Activated CD4-positive, CD25-positive, alpha-beta regulatory T cell treated with anti-CD3 and anti-CD28 coated beads, Interleukin-2, amount 50 U/mL, for 72 hours (primary cell): ENCODE results near the gene SACM1L.
"Not testable (repeated sequence)": the region's sequence is repeated elsewhere in the genome, so short reads cannot be mapped to it uniquely, and the experiment has no call there.

Experiments used
- DNase-seq: peaks from one replicate; pipeline ENCODE4 v3.0.0; 2021

Gene SACM1L

DNA sequence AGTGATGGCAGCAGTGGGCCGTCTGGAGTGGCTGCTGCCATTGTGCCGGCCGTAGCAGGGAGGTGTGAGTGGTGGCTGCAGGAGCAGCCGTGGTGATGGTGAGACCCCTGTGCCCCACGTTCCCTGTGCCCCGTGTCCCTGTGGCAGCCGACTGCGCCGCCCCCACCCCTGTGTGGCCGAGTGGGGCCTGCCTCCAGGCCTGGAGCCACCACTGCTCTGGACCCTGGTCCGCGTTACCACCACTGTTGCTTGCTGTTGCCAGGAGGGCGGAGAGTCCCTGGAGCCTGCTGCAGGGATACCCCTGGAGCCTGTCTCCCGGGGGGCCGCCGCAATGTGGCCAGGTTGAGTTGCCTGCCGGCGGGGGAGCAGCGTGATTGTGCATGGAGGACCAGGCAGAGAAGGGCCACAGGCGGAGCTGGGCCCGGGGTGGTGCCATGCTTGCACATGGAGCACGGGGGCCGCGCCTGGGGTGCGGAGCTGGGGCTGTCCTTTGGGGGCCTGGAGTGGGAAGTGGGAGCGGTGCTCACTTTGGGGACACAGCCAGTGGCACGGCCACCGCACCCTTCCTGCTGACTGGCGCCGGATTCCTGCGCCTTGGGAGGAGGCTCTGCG lies 57.1 kb downstream of the SACM1L start:
- DNase-seq = no peak

GRCh38 chr3:45746777-45747622 lies 57.8 kb downstream of the SACM1L start:
- no peak for DNase-seq

DNA sequence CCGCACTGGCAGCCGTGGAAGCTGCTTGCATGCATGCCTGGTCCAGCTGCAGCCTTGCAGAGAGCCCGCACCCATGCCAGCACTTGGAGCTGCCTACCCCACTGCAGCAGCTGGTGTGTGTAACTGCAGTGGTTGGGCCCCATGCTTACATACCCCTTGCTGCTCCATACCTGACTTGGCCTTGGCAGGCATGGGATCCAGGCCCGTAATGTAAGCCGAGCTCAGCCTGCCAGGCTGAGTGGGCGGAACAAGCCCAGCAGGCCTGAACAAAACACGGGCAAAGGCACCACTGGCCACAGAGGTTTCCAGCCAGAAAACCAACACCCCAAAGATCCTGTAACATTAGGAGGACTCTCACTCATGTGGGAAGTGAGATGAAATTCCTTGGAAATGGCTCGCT lies 58.9 kb downstream of the SACM1L start:
- DNase-seq = no peak

GRCh38 chr3:45749036-45749600 lies 59.9 kb downstream of the SACM1L start:
- DNase-seq = not testable (repeated sequence)

- DNase-seq = no peak
Observed at GRCh38 chr3:45749880-45750279, 60.7 kb downstream of the SACM1L start.

DNA sequence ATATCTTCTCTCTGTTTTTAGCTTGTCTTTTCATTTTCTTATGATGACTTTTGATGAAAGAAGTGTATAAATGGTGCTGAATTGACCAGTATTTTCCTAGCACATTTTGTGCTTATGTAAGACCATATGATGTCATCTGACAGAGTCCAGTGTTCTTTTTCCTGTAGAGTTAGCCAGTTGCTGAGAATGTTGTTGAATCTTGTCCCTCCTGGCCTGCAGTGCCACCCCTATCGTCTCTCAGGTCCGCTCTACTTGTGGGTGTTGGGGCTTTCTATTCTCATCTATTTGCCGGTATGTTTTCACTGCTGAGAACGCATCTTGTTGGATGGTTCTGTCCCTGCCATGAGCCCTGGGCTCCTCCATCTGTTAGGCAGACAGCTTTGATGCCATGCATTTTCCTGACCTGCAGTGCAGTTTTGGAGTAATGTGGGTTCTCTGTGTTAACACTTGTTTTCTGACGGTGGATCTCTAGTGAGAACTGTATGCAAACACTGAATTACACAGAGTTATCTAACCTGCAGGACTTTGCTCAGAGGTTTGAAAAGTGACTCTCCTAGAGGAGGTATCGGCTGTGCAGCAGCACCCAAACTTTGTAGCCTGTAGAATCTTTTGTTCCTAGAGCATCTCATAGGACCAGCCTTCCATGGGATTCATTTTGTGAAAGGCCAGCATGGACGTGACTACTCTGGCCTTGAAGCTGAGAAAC lies 62.5 kb downstream of the SACM1L start:
- DNase-seq = no peak

DNA sequence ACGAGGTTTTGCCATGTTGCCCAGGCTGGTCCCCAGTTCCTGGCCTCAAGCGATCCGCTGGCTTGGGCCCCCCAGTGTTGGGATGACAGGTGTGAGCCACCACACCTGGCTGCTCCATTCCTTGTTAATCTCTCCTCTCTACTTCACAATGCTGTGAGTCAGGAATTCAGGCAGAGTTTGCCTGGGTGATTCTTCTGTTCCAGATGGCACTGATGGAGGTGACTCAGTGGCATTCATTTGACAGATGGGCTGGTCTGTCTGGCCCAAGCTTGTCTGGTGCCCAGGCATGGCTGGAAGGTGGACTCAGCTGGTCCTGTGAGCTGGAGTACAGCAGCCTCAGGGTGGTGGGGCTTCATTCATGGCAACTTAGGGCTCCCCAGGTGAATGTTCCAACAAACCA lies 63.9 kb downstream of the SACM1L start:
- no peak for DNase-seq

GRCh38 chr3:45754461-45754860 lies 65.3 kb downstream of the SACM1L start:
- DNase-seq = no peak

GRCh38 chr3:45756055-45756454 lies 66.9 kb downstream of the SACM1L start:
- DNase-seq = no peak

- DNase-seq = not testable (repeated sequence)
Observed at GRCh38 chr3:45757141-45757540, 67.9 kb downstream of the SACM1L start.

DNA sequence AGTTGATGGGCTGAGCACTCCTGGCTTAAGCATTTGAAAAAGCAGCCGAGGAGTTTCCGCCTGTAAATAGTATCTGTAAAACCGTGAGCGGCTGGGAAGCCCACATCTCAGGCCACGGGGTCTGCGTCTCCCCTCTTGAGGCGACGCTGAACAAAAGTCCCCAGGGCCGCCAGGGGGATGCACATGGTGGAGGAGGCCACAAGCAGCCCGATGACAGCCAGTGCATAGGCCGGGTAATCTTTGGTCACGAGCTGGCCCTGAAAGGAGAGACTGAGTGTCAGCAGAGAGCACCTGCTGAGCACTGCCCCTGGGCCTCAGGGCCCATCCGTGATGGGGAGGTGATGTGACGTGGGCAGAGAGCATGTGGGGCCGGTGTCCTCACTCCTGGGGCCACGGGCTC lies 69.7 kb downstream of the SACM1L start:
- no peak for DNase-seq

- DNase-seq = no peak
Observed at GRCh38 chr3:45759851-45760250, 70.7 kb downstream of the SACM1L start.

GRCh38 chr3:45760878-45761711 lies 71.9 kb downstream of the SACM1L start:
- DNase-seq = no peak

GRCh38 chr3:45761831-45762230 lies 72.6 kb downstream of the SACM1L start:
- DNase-seq = no peak

DNA sequence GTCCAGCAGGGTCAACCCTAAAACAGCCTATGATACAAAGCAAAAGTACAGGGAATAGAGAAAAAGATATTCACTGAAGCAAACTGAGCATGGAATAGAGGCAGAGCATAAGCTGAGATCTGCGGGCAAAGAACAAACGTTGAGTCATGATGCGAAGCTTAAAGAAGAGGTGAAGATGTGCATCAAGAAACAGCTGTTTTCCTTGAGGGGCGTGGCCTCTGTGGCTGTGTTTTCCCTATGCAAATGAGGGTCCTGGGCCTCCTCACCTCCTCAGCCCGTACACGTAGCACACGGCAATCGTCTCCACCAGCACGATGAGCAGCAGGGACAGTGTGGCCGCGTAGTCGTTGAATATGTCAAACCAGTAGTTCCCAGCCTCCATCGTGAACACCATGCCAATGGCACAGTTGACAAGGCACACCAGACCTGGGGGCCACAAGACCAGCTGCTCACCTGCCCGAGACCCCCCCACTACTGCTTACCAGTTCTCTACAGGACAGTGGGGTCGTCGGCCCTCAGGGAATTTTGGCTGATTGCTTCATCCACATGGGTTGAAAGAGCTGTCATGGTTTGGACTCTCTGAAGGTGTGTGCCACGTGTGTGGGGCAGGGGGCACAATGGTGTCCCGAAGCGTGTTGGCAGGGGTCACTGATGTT lies 73.6 kb downstream of the SACM1L start:
- no peak for DNase-seq

- no peak for DNase-seq
Observed at GRCh38 chr3:45763303-45763675, 74.1 kb downstream of the SACM1L start.

DNA sequence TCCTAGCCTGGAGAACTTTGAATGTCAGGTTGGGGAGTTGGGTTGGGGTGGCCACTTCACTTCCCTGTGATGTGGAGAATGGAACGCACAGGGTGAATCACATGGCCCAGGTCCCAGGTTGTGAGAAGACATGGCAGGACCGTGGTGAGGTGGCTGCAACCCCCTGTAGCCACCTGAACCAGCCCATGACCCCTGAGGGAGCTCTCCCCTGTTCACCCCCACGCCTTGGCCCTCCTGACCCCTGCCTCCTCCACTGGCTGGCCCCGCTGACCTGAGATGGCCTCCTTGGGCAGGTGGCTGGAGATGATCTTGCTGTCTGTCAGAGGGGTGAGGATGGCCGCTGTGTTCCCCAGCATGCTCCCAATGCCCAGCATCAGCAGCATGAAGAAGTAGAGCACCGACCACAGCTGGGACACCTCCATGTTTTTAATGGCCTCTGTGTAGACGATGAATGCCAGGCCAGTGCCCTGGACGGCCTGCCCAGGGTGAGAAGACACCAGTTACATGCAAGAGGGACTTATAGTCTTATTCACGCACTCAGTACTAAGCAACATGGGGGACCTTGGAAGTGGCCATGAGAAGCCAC lies 76.2 kb downstream of the SACM1L start:
- DNase-seq = no peak

GRCh38 chr3:45765958-45766357 lies 76.8 kb downstream of the SACM1L start:
- DNase-seq = no peak

DNA sequence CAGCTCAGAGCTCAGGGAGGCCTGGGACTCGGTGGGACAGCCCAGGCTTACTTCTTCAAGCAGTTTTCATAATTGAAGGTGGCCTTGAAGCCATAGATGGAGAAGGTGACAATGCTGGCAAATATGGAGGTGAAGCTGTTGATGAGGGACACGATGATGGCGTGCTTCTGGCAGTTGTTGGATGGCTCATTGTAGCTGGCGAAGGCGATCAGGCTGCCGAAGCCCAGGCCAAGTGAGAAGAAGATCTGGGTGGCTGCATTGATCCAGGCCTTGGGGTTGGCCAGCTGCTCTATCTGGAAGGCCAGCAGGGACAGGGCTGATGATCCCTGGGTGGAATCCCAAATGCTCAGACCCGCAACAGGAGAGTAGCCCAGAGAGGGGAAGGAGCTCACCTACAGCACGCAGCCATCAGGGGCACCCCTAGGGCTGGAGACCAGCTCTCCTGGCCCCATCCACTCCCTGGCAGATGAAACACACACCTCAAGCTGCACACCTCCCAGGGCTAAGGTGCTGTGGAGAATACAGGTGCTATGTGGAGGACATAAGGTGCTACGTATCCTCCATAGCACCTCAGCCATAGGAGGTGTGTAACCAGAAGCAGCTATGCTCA lies 82.1 kb downstream of the SACM1L start:
- DNase-seq = no peak

GRCh38 chr3:45771831-45772230 lies 82.6 kb downstream of the SACM1L start:
- DNase-seq = no peak

DNA sequence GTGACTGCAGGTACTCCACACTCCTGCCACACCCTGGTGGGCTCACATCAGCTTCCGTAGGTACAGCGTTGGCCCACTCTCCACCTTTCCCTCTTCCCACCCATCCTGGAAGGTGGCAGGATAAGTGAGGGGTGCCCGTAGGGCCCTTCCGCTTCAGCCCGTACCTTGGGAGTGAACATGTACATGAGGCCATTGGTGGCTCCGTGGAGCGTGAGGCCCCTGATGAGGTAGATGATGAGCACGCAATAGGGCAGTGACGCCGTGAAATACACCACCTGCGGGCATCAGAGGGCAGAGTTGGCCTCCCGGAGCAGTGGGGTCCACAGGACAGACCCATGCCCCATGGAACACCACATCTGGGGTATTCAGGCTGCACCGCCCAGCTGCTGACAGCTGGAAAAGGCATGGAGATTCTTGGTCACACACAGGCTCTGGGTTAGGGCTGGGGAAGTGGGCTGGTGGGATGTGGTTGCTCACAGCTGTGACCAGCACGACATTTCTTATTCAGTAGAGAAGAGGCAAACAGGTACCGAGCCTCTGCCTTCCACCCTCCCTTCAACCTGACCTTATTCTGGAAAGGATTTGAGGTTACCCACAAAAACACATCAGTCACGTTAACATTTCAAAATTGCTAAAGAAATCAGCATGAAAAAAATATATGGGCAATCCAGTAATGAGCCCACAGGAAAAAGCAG lies 83.3 kb downstream of the SACM1L start:
- no peak for DNase-seq
